ENCODE measurements around the gene GPR155.

- TF ChIP-seq CTCF (conservative IDR thresholded peaks at IDR 0.05) = no peak
- no peak for TF ChIP-seq EZH2 (IDR thresholded peaks at IDR 0.05; ENCODE audit: low read depth)
Observed at GRCh38 chr2:174436351-174436750, 50.5 kb downstream of the GPR155 start.

All from PC-9 (cell line).